CD14-positive monocyte (primary cell): Measurements from ENCODE around the gene LAMP1. TPM values are rescaled to one million over a fixed set of nuclear protein-coding genes. Genes with fewer than 3 reads are reported as not detected.

Source experiments
- DNase-seq, 3 donors: peaks; one replicate each; pipeline ENCODE4 v3.0.0-alpha.2; 2011 to 2022
- H2AFZ ChIP-seq: 2 replicates; pipeline ENCODE4 v1.6.0; 2012; ENCODE audit warnings: mild to moderate bottlenecking, low read depth, low read length, inconsistent platforms; ENCODE audit not compliant: insufficient read depth, poor library complexity, severe bottlenecking
- H3K27ac ChIP-seq, 2 donors: 1 replicate in 1 of 2; 2 replicates in 1 of 2; pipeline ENCODE4 v1.5.1; 2012 to 2013; ENCODE audit warnings: low read length in 2 of 2, control low read depth in 1 of 2, inconsistent platforms in 1 of 2, low read depth in 1 of 2, mild to moderate bottlenecking in 1 of 2
- H3K27me3 ChIP-seq, 2 donors: one replicate each; pipeline versions ENCODE4 v1.6.0 to v1.6.1; 2011 to 2013; ENCODE audit warnings: low read length in 2 of 2; ENCODE audit not compliant: control insufficient read depth in 2 of 2, insufficient read depth in 2 of 2
- H3K36me3 ChIP-seq, 2 donors: replicated peaks in 1 of 2; 1 replicate in 1 of 2; 2 replicates in 1 of 2; pipeline versions ENCODE4 v1.5.1 to v1.6.1; 2012 to 2013; ENCODE audit warnings: low read length in 2 of 2, control low read depth in 1 of 2, inconsistent platforms in 1 of 2, mild to moderate bottlenecking in 1 of 2; ENCODE audit not compliant: insufficient read depth in 2 of 2, control insufficient read depth in 1 of 2
- H3K4me1 ChIP-seq, 2 donors: 1 replicate in 1 of 2; 2 replicates in 1 of 2; pipeline versions ENCODE4 v1.5.1 to v1.6.1; 2012 to 2013; ENCODE audit warnings: low read length in 2 of 2, control low read depth in 1 of 2, inconsistent platforms in 1 of 2, mild to moderate bottlenecking in 1 of 2, moderate library complexity in 1 of 2; ENCODE audit not compliant: insufficient read depth in 2 of 2, control insufficient read depth in 1 of 2
- H3K4me2 ChIP-seq: replicated peaks from 2 replicates; pipeline ENCODE3; 2012; ENCODE audit warnings: low read length, moderate library complexity, mild to moderate bottlenecking; ENCODE audit not compliant: poor library complexity, severe bottlenecking; ENCODE audit errors: extremely low read depth
- H3K4me3 ChIP-seq, 3 experiments: fragments of 200-600 bp in 1 of 3; sonication (generic) in 1 of 3; replicated peaks in 1 of 3; 1 replicate in 2 of 3; 2 replicates in 1 of 3; pipeline ENCODE4 v1.5.1; 2011 to 2013; ENCODE audit warnings: low read length in 3 of 3, mild to moderate bottlenecking in 3 of 3, control low read depth in 2 of 3, low read depth in 2 of 3, inconsistent platforms in 1 of 3, moderate library complexity in 1 of 3
- H3K79me2 ChIP-seq: 2 replicates; pipeline ENCODE4 v1.6.0; 2012; ENCODE audit warnings: mild to moderate bottlenecking, control low read depth, inconsistent platforms, low read length, moderate library complexity; ENCODE audit not compliant: insufficient read depth
- H3K9ac ChIP-seq: 2 replicates; pipeline ENCODE4 v1.6.0; 2017; ENCODE audit warnings: low read length, mild to moderate bottlenecking; ENCODE audit not compliant: insufficient read depth, poor library complexity, severe bottlenecking
- H3K9me3 ChIP-seq, 2 donors: replicated peaks in 1 of 2; 1 replicate in 1 of 2; 2 replicates in 1 of 2; pipeline versions ENCODE4 v1.5.1 to v1.6.1; 2012 to 2013; ENCODE audit warnings: low read length in 2 of 2, control low read depth in 1 of 2; ENCODE audit not compliant: control insufficient read depth in 1 of 2, insufficient read depth in 1 of 2
- H4K20me1 ChIP-seq: 2 replicates; pipeline ENCODE4 v1.6.0; 2012; ENCODE audit warnings: mild to moderate bottlenecking, low read length, control low read depth, moderate library complexity; ENCODE audit not compliant: insufficient read depth
- H3K27ac Mint-ChIP-seq, 7 donors: one replicate each; pipeline ENCODE4 v1.8.0; 2020; ENCODE audit warnings: mild to moderate bottlenecking in 7 of 7, mixed read lengths in 7 of 7, moderate library complexity in 6 of 7, inconsistent platforms in 2 of 7
- H3K27me3 Mint-ChIP-seq, 3 donors: one replicate each; pipeline ENCODE4 v1.8.0; 2021 to 2022; ENCODE audit warnings: low read depth in 3 of 3, mild to moderate bottlenecking in 3 of 3, mixed read lengths in 3 of 3, moderate library complexity in 3 of 3, inconsistent platforms in 1 of 3
- H3K36me3 Mint-ChIP-seq, 2 donors: one replicate each; pipeline ENCODE4 v1.8.0; 2020; ENCODE audit warnings: mixed read lengths in 2 of 2, inconsistent platforms in 1 of 2, mild to moderate bottlenecking in 1 of 2
- H3K4me1 Mint-ChIP-seq: one replicate; pipeline ENCODE4 v1.8.0; 2020; ENCODE audit warnings: mild to moderate bottlenecking, mixed read lengths
- H3K4me3 Mint-ChIP-seq, 2 donors: one replicate each; pipeline ENCODE4 v1.8.0; 2020; ENCODE audit warnings: mild to moderate bottlenecking in 2 of 2, mixed read lengths in 2 of 2, moderate library complexity in 1 of 2
- H3K9me3 Mint-ChIP-seq, 7 donors: one replicate each; pipeline ENCODE4 v1.8.0; 2020 to 2022; ENCODE audit warnings: mixed read lengths in 7 of 7, mild to moderate bottlenecking in 6 of 7, moderate library complexity in 6 of 7, inconsistent platforms in 2 of 7
- WGBS: methylation state at CpG from one replicate; pipeline ENCODE4 v1.1.5; 2013; ENCODE audit warnings: missing lambda C conversion rate; ENCODE audit not compliant: insufficient coverage; 5-methylcytosine and 5-hydroxymethylcytosine counted together
- intact Hi-C, 2 donors: fragments of 100-400 bp; cut with micrococcal nuclease; formaldehyde crosslinking; loops; one replicate each; pipeline versions ENCODE4 v1.15.0 to v1.15.1; 2023
- polyA plus RNA-seq, 3 donors: library from polyadenylated mRNA; depleted of rRNA in 1 of 3; unstranded in 2 of 3; stranded (reverse) in 1 of 3; fragments of 300-500 nt in 2 of 3; fragments of >200 nt in 1 of 3; fragmentation: Illumina TruSeq in 2 of 3; gene quantifications; 1 replicate in 2 of 3; 2 replicates in 1 of 3; pipeline ENCODE4 v1.2.3, GENCODE V29; 2012 to 2021
- TF ChIP-seq, protein P1 (sequence below): fragments of 200-600 bp; IDR thresholded peaks from one replicate; pipeline ENCODE4 v1.8.0; 2022; ENCODE audit warnings: antibody characterized with exemption, mild to moderate bottlenecking

LAMP1 gene
- polyA plus RNA-seq, 3 donors, result 22.0 to 122 (median 24.5) TPM

DNA sequence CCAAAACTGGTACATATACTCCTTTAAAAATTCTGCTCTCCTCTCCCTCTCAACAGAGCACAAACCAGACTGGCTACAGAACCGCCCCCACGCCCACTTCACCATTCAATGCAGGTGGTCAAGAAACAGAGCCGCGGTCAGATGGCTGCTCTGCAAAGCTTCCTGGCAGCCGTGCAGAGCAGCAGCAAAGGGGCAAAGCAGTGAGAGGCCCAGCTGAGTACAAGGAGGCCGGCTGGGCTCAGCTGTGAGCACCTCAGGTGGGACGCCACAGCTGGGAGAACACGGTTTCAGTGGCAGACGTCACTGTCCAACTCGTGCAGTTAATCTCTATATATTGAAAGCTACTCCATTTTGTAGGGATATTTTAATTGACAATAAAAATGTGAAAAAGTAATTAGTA, 58.6 kb downstream of the LAMP1 start:
- H4K20me1 ChIP-seq, result no peaks in the 10 kb centered on the region
- peaks cover 0 to 6% of the 10 kb centered on the region in 2 donors for H3K27me3 ChIP-seq
- H3K27ac ChIP-seq, result no peak overlapping the region
- DNase-seq, result no peak
- TF ChIP-seq, protein P1, sequence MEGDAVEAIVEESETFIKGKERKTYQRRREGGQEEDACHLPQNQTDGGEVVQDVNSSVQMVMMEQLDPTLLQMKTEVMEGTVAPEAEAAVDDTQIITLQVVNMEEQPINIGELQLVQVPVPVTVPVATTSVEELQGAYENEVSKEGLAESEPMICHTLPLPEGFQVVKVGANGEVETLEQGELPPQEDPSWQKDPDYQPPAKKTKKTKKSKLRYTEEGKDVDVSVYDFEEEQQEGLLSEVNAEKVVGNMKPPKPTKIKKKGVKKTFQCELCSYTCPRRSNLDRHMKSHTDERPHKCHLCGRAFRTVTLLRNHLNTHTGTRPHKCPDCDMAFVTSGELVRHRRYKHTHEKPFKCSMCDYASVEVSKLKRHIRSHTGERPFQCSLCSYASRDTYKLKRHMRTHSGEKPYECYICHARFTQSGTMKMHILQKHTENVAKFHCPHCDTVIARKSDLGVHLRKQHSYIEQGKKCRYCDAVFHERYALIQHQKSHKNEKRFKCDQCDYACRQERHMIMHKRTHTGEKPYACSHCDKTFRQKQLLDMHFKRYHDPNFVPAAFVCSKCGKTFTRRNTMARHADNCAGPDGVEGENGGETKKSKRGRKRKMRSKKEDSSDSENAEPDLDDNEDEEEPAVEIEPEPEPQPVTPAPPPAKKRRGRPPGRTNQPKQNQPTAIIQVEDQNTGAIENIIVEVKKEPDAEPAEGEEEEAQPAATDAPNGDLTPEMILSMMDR, result no peak
- H2AFZ ChIP-seq, result no peak overlapping the region
- intact Hi-C loops, result no loop called here
- H3K79me2 ChIP-seq, result no peaks in the 10 kb centered on the region
- no peak overlapping the region for H3K4me3 ChIP-seq
- no peak overlapping the region for H3K4me2 ChIP-seq
- Mint-ChIP-seq H3K27ac (no peak overlapping the region), H3K9me3 (peaks cover 0 to 4% (median 0%) of the 10 kb centered on the region in 7 donors), H3K36me3 (no peaks in the 10 kb centered on the region), H3K27me3 (peaks cover 16 to 23% (median 22%) of the 10 kb centered on the region in 3 donors), H3K4me3 (no peak overlapping the region), H3K4me1 (no peaks in the 10 kb centered on the region)
- no peaks in the 10 kb centered on the region for H3K9me3 ChIP-seq
- H3K4me1 ChIP-seq, result no peaks in the 10 kb centered on the region
- no peaks in the 10 kb centered on the region for H3K36me3 ChIP-seq
- WGBS, result 75% methylated on average over 2 of the region's 10 CpGs
- H3K9ac ChIP-seq, result no peak overlapping the region

DNA sequence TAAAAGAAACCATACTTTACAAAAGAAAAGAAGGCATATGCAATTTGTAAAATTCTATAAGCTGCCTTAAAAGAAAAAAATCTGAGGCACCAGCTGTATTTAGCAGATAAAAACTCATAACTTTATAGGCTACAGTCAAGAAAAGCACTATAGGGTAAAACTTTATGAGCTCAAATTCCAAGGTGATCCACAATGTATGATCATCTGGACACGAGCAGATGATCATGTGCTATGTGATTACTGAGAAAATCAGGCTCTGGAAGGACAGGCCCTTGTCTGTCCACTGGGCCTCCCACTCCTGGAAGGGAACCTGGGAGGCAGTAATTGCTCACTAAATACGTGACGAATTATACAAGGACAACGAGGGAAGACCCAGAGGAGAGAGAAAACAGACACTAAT, 59.6 kb downstream of the LAMP1 start:
- Histone ChIP-seq H2AFZ (no peak overlapping the region), H3K27ac (no peak overlapping the region), H3K9me3 (peaks cover 0 to 4% of the 10 kb centered on the region in 2 donors), H3K79me2 (no peaks in the 10 kb centered on the region), H3K4me1 (no peaks in the 10 kb centered on the region), H3K36me3 (no peaks in the 10 kb centered on the region), H4K20me1 (no peaks in the 10 kb centered on the region), H3K9ac (no peak overlapping the region), H3K4me3 (no peak overlapping the region), H3K27me3 (peaks cover 5 to 15% of the 10 kb centered on the region in 2 donors), H3K4me2 (no peak overlapping the region)
- H3K4me1 Mint-ChIP-seq, result no peaks in the 10 kb centered on the region
- no peaks in the 10 kb centered on the region for H3K36me3 Mint-ChIP-seq
- peaks cover 25 to 33% (median 31%) of the 10 kb centered on the region in 3 donors for H3K27me3 Mint-ChIP-seq
- 64% methylated on average over 4 of the region's 4 CpGs for WGBS
- no peak overlapping the region for H3K27ac Mint-ChIP-seq
- TF ChIP-seq, protein P1, result no peak
- intact Hi-C loops, result no loop called here
- peaks cover 0 to 4% (median 0%) of the 10 kb centered on the region in 7 donors for H3K9me3 Mint-ChIP-seq
- no peak overlapping the region for H3K4me3 Mint-ChIP-seq
- DNase-seq, result no peak
